GM19035 (cell line): ENCODE measurements around the gene LGR5.

Experiments
- ATAC-seq: cut with Tn5 transposase; IDR thresholded peaks from one replicate; pipeline ENCODE4 v1.9.1; 2021; ENCODE audit not compliant: unreplicated experiment

The LGR5 gene

GRCh38 chr12:71439613-71440344 lies at the start of gene LGR5:
TSS of gene LGR5 (plus strand) at chr12:71439798. CDS start at chr12:71440081, 283 bp downstream.
- no peak for ATAC-seq

- ATAC-seq: peak; percentile 98
These were observed 47.0 kb upstream of the LGR5 start for GRCh38 chr12:71392521-71393145.

GRCh38 chr12:71393625-71394024 lies 46.0 kb upstream of the LGR5 start:
- ATAC-seq: no peak

- ATAC-seq: no peak
These were observed 42.1 kb upstream of the LGR5 start for GRCh38 chr12:71397433-71397954.

- no peak for ATAC-seq
These were observed 40.4 kb upstream of the LGR5 start for GRCh38 chr12:71399197-71399596.

- peak; percentile 59 for ATAC-seq
These were observed 39.1 kb upstream of the LGR5 start for GRCh38 chr12:71400481-71400880.

GRCh38 chr12:71405884-71406283 lies 33.7 kb upstream of the LGR5 start:
- ATAC-seq: no peak

GRCh38 chr12:71407732-71408131 lies 31.9 kb upstream of the LGR5 start:
- ATAC-seq: no peak

- ATAC-seq: no peak
These were observed 28.8 kb upstream of the LGR5 start for GRCh38 chr12:71410844-71411243.

- no peak for ATAC-seq
These were observed 28.0 kb upstream of the LGR5 start for GRCh38 chr12:71411635-71412034.

- peak; percentile 89 for ATAC-seq
These were observed 24.0 kb upstream of the LGR5 start for GRCh38 chr12:71415336-71416231.

GRCh38 chr12:71417181-71417580 lies 22.4 kb upstream of the LGR5 start:
- no peak for ATAC-seq

GRCh38 chr12:71420775-71421406 lies 18.7 kb upstream of the LGR5 start:
- ATAC-seq: no peak

- no peak for ATAC-seq
These were observed 13.9 kb upstream of the LGR5 start for GRCh38 chr12:71425568-71426299.

GRCh38 chr12:71426300-71427047 lies 13.1 kb upstream of the LGR5 start:
- ATAC-seq: no peak

- ATAC-seq: no peak
These were observed 8.8 kb upstream of the LGR5 start for GRCh38 chr12:71430756-71431155.

- no peak for ATAC-seq
These were observed 7.6 kb upstream of the LGR5 start for GRCh38 chr12:71431991-71432390.

- ATAC-seq: no peak
These were observed 6.7 kb upstream of the LGR5 start for GRCh38 chr12:71432936-71433335.

GRCh38 chr12:71436696-71437095 lies 2.9 kb upstream of the LGR5 start:
- no peak for ATAC-seq
